NCI-H2029 (cell line): ENCODE data around the gene STARD3.

Source experiments
- DNase-seq: peaks from one replicate; lab custom pipeline; 2025; lab: John Stamatoyannopoulos, UW

The STARD3 gene

GRCh38 chr17:39660397-39661385 lies 23.7 kb downstream of the STARD3 start:
- no peak for DNase-seq

- DNase-seq: no peak
Observed at GRCh38 chr17:39661744-39662541, 25.0 kb downstream of the STARD3 start.

- no peak for DNase-seq
Observed at GRCh38 chr17:39662551-39663339, 25.8 kb downstream of the STARD3 start.

GRCh38 chr17:39663340-39663687 lies 26.4 kb downstream of the STARD3 start:
- no peak for DNase-seq

GRCh38 chr17:39663688-39664580 lies 27.0 kb downstream of the STARD3 start:
- no peak for DNase-seq

- no peak for DNase-seq
Observed at GRCh38 chr17:39664581-39665561, 27.9 kb downstream of the STARD3 start, which contains the start of gene TCAP. TCAP (plus strand) TSS chr17:39665349; CDS start chr17:39665360, 11 bp downstream.

- DNase-seq: no peak
Observed at GRCh38 chr17:39665642-39666224, 28.8 kb downstream of the STARD3 start.

- DNase-seq: no peak
Observed at GRCh38 chr17:39666231-39666600, 29.3 kb downstream of the STARD3 start.

GRCh38 chr17:39666601-39667261 lies 29.8 kb downstream of the STARD3 start:
- DNase-seq: no peak

- no peak for DNase-seq
Observed at GRCh38 chr17:39667262-39667944, 30.5 kb downstream of the STARD3 start.

GRCh38 chr17:39667945-39668924 lies 31.3 kb downstream of the STARD3 start, which contains the start of gene PNMT:
PNMT (plus strand) TSS chr17:39668453; CDS start chr17:39668476, 23 bp downstream.
- peak; percentile 37 for DNase-seq

- DNase-seq: no peak
Observed at GRCh38 chr17:39669897-39670735, 33.2 kb downstream of the STARD3 start.

GRCh38 chr17:39670746-39671145 lies 33.8 kb downstream of the STARD3 start:
- DNase-seq: no peak

- no peak for DNase-seq
Observed at GRCh38 chr17:39671651-39672521, 34.9 kb downstream of the STARD3 start.
